OCI-LY1 (cell line): Measurements from ENCODE around the gene POLDIP2.

ENCODE experiments used
- H2AFZ ChIP-seq: fragments of 200-600 bp; sonication (generic), shearing (Covaris generic); 2 replicates; pipeline ENCODE4 v1.6.0; 2014; ENCODE audit warnings: antibody characterized with exemption, mild to moderate bottlenecking, low read length
- H3F3A ChIP-seq: fragments of 200-600 bp; sonication (generic), shearing (Covaris generic); 2 replicates; pipeline ENCODE4 v1.6.0; 2014; ENCODE audit warnings: mild to moderate bottlenecking, antibody characterized with exemption, low read length, moderate library complexity; ENCODE audit not compliant: insufficient read depth
- H3K27ac ChIP-seq: fragments of 200-600 bp; sonication (generic); 2 replicates; pipeline ENCODE4 v1.5.1; 2014; ENCODE audit warnings: low read length, mixed run types, mild to moderate bottlenecking, low read depth; ENCODE audit not compliant: poor library complexity, severe bottlenecking
- H3K27me3 ChIP-seq: fragments of 200-600 bp; sonication (generic); 2 replicates; pipeline ENCODE4 v1.6.0; 2014; ENCODE audit warnings: antibody characterized with exemption, mild to moderate bottlenecking, low read length, moderate library complexity; ENCODE audit not compliant: insufficient read depth
- H3K36me3 ChIP-seq: fragments of 200-600 bp; sonication (generic); 2 replicates; pipeline ENCODE4 v1.6.1; 2014; ENCODE audit warnings: mild to moderate bottlenecking, antibody characterized with exemption, low read length, moderate library complexity, mixed read lengths; ENCODE audit not compliant: insufficient read depth
- H3K4me1 ChIP-seq: fragments of 200-600 bp; sonication (generic); 2 replicates; pipeline ENCODE4 v1.5.1; 2014; ENCODE audit warnings: mild to moderate bottlenecking, low read length, moderate library complexity; ENCODE audit not compliant: insufficient read depth, severe bottlenecking
- H3K4me2 ChIP-seq: fragments of 200-600 bp; sonication (generic), shearing (Covaris generic); 2 replicates; pipeline ENCODE4 v1.6.1; 2014; ENCODE audit warnings: low read length
- H3K4me3 ChIP-seq: fragments of 200-600 bp; sonication (generic); 2 replicates; pipeline ENCODE4 v1.5.1; 2014; ENCODE audit warnings: low read length, low read depth, mild to moderate bottlenecking, mixed read lengths; ENCODE audit not compliant: poor library complexity, severe bottlenecking
- H3K79me2 ChIP-seq: fragments of 200-600 bp; shearing (Covaris generic); 2 replicates; pipeline ENCODE4 v1.6.1; 2016; ENCODE audit warnings: mixed run types, low read length, mixed read lengths; ENCODE audit not compliant: insufficient read depth
- H3K9ac ChIP-seq: fragments of 200-600 bp; sonication (generic), shearing (Covaris generic); 2 replicates; pipeline ENCODE4 v1.6.1; 2014; ENCODE audit warnings: mild to moderate bottlenecking, low read length, mixed read lengths
- H3K9me2 ChIP-seq: fragments of 200-600 bp; sonication (generic), shearing (Covaris generic); 2 replicates; pipeline ENCODE4 v1.6.1; 2014; ENCODE audit warnings: low read depth, mild to moderate bottlenecking, low read length, mixed read lengths
- H3K9me3 ChIP-seq: fragments of 200-600 bp; shearing (Covaris generic); 2 replicates; pipeline ENCODE4 v1.6.1; 2014; ENCODE audit warnings: low read length, mixed read lengths
- H4K20me1 ChIP-seq: fragments of 200-600 bp; sonication (generic), shearing (Covaris generic); 2 replicates; pipeline ENCODE4 v1.6.0; 2016; ENCODE audit warnings: mild to moderate bottlenecking, low read length; ENCODE audit not compliant: insufficient read depth
- EZH2 ChIP-seq: fragments of 200-600 bp; sonication (generic), shearing (Covaris generic); IDR thresholded peaks from 2 replicates; pipeline ENCODE4 v1.8.0; 2017; ENCODE audit warnings: borderline replicate concordance, mixed run types, mild to moderate bottlenecking, antibody characterized with exemption, low read length, moderate library complexity, mixed read lengths
- TF ChIP-seq, protein P1 (sequence below): fragments of 200-600 bp; sonication (generic), shearing (Covaris generic); IDR thresholded peaks from 2 replicates; pipeline ENCODE4 v1.5.1; 2017; ENCODE audit warnings: mild to moderate bottlenecking, antibody characterized with exemption, low read length, moderate library complexity, mixed read lengths

Gene POLDIP2

GRCh38 chr17:28394337-28395116 lies 37.2 kb upstream of the POLDIP2 start:
- Histone ChIP-seq H3K9ac (no peak overlapping the region), H3K27me3 (no peaks in the 10 kb centered on the region), H3K4me1 (no peaks in the 10 kb centered on the region), H3K79me2 (no peaks in the 10 kb centered on the region), H3K4me3 (no peak overlapping the region), H3K36me3 (no peaks in the 10 kb centered on the region), H4K20me1 (no peaks in the 10 kb centered on the region), H3F3A (no peaks in the 10 kb centered on the region), H2AFZ (no peak overlapping the region), H3K9me2 (no peaks in the 10 kb centered on the region), H3K27ac (no peak overlapping the region), H3K4me2 (no peak overlapping the region), H3K9me3 (no peaks in the 10 kb centered on the region)
- TF ChIP-seq EZH2 = no peak
- TF ChIP-seq, protein P1, sequence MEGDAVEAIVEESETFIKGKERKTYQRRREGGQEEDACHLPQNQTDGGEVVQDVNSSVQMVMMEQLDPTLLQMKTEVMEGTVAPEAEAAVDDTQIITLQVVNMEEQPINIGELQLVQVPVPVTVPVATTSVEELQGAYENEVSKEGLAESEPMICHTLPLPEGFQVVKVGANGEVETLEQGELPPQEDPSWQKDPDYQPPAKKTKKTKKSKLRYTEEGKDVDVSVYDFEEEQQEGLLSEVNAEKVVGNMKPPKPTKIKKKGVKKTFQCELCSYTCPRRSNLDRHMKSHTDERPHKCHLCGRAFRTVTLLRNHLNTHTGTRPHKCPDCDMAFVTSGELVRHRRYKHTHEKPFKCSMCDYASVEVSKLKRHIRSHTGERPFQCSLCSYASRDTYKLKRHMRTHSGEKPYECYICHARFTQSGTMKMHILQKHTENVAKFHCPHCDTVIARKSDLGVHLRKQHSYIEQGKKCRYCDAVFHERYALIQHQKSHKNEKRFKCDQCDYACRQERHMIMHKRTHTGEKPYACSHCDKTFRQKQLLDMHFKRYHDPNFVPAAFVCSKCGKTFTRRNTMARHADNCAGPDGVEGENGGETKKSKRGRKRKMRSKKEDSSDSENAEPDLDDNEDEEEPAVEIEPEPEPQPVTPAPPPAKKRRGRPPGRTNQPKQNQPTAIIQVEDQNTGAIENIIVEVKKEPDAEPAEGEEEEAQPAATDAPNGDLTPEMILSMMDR = no peak

- Histone ChIP-seq H3K27ac (no peak overlapping the region), H4K20me1 (no peaks in the 10 kb centered on the region), H3F3A (no peaks in the 10 kb centered on the region), H3K9me3 (no peaks in the 10 kb centered on the region), H3K27me3 (no peaks in the 10 kb centered on the region), H3K9ac (no peak overlapping the region), H3K4me3 (no peak overlapping the region), H3K4me2 (no peak overlapping the region), H2AFZ (no peak overlapping the region), H3K9me2 (no peaks in the 10 kb centered on the region), H3K4me1 (no peaks in the 10 kb centered on the region), H3K79me2 (no peaks in the 10 kb centered on the region), H3K36me3 (no peaks in the 10 kb centered on the region)
- TF ChIP-seq, protein P1 = no peak
- TF ChIP-seq EZH2 = no peak
Observed at GRCh38 chr17:28392491-28392890, 35.2 kb upstream of the POLDIP2 start.

GRCh38 chr17:28391401-28391800 lies 34.1 kb upstream of the POLDIP2 start:
- Histone ChIP-seq H3K36me3 (no peaks in the 10 kb centered on the region), H3K9me2 (no peaks in the 10 kb centered on the region), H3F3A (no peaks in the 10 kb centered on the region), H3K4me1 (no peaks in the 10 kb centered on the region), H3K9me3 (no peaks in the 10 kb centered on the region), H2AFZ (no peak overlapping the region), H3K27me3 (no peaks in the 10 kb centered on the region), H3K4me3 (no peak overlapping the region), H3K4me2 (no peak overlapping the region), H3K27ac (no peak overlapping the region), H3K79me2 (no peaks in the 10 kb centered on the region), H3K9ac (no peak overlapping the region), H4K20me1 (no peaks in the 10 kb centered on the region)
- TF ChIP-seq, protein P1 = no peak
- TF ChIP-seq EZH2 = no peak
